Stomach (tissue), 4 donors: Measurements from ENCODE around the gene XPO4.

Experiments
- CTCF ChIP-seq, 7 experiments: fragments of 450-650 bp in 4 of 7; fragments of 200-600 bp in 3 of 7; sonication (generic) in 3 of 7; IDR thresholded peaks; one replicate each; pipeline ENCODE4 v1.5.1; 2016 to 2019; ENCODE audit warnings: antibody characterized with exemption in 7 of 7, control low read depth in 2 of 7, mild to moderate bottlenecking in 1 of 7
- POLR2A ChIP-seq, 4 donors: fragments of 450-650 bp; IDR thresholded peaks; one replicate each; pipeline ENCODE4 v1.6.1; 2016; ENCODE audit warnings: antibody characterized with exemption in 4 of 4, control low read depth in 2 of 4, mild to moderate bottlenecking in 1 of 4, moderate library complexity in 1 of 4
- POLR2AphosphoS5 ChIP-seq, 3 donors: sonication (generic); formaldehyde crosslinking; IDR thresholded peaks; one replicate each; pipeline ENCODE4 v1.6.1; 2016; ENCODE audit warnings: antibody characterized with exemption in 3 of 3

GRCh38 chr13:20939662-20940061 is 37.1 kb upstream of the XPO4 start:
- TF ChIP-seq CTCF (IDR thresholded peaks at IDR 0.05) = no peak
- no peak for TF ChIP-seq POLR2A (IDR thresholded peaks at IDR 0.05)
- TF ChIP-seq POLR2AphosphoS5 (IDR thresholded peaks at IDR 0.05) = no peak
